ENCODE data around the gene ROR2.

GRCh38 chr9:91697201-91697600 lies 252.8 kb downstream of the ROR2 start:
- TF ChIP-seq CTCF (conservative IDR thresholded peaks at IDR 0.05 in 1 of 2, IDR thresholded peaks at IDR 0.05 in 1 of 2; ENCODE audit: extremely low read depth in 1 of 2, insufficient read depth in 1 of 2, low read depth in 1 of 2, low read length in 2 of 2) (no peak), EZH2 (IDR thresholded peaks at IDR 0.05; ENCODE audit: borderline replicate concordance, low read length) (no peak)

All from mammary epithelial cell (primary cell).